NCI-H69 (cell line): Measurements from ENCODE around the gene TMEM150B.
A peak's percentile ranks its signal among the peaks of the same experiment; 100 is the strongest.

ENCODE experiments used
- DNase-seq: peaks from one replicate; lab custom pipeline; 2025; lab: John Stamatoyannopoulos, UW

TMEM150B gene, protein sequence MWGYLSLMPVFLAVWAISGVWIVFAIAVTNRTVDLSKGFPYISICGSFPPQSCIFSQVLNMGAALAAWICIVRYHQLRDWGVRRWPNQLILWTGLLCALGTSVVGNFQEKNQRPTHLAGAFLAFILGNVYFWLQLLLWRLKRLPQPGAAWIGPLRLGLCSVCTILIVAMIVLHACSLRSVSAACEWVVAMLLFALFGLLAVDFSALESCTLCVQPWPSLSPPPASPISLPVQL

DNA sequence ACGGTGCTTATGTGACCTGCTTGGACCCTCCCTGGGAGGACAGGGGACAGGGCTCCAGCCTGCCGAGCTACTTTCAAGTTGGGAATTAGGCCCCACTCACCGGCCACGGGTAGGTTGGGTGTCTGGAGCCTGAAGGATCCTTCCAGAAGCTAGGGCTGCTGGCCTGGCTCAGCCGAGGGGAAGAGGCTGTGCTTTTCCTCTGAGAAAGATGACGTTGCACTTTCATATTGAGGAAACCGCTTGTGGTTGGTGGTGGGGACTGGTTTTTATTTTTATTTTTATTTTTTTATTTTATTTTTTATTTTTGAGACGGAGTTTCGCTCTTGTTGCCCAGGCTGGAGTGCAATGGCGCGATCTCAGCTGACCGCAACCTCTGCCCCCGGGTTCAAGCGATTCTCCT lies at the start of gene TMEM150B:
TSS of gene TMEM150B (minus strand) at position 170 of the 400 bp plus-strand sequence. CDS start 4,305 bp downstream, outside the sequence.
- DNase-seq = no peak

- DNase-seq = peak; percentile 37
These were observed 49.0 kb upstream of the TMEM150B start for GRCh38 chr19:55373993-55374757.

DNA sequence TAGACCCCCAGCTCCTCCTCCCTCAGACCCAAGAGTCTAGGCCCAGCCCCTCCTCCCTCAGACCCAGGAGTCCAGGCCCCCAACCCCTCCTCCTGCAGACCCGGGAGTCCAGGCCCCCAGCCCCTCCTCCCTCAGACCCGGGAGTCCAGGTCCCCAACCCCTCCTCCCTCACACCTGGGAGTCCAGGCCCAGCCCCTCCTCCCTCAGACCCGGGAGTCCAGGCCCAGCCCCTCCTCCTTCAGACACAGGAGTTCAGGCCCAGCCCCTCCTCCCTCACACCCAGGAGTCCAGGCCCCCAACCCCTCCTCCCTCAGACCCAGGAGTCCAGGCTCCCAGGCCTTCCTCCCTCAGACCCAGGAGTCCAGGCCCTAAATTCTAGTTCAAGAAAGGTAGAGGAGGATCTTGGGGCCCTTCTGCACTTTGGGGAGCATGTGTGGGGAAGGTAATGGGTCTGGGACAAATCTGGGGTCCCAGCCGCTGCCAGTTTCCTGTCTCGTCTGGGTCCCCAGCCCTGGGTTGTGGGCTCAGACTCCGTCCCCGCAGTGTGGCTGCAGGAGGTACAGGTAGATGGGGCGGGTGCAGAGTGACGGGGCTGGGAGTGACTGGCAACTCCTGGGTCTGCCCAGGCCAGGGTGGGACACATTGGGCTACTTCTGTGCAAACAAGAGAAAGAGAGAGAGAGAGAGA lies 48.3 kb upstream of the TMEM150B start:
- DNase-seq = no peak

GRCh38 chr19:55372316-55373081 lies 47.4 kb upstream of the TMEM150B start:
- DNase-seq = no peak

DNA sequence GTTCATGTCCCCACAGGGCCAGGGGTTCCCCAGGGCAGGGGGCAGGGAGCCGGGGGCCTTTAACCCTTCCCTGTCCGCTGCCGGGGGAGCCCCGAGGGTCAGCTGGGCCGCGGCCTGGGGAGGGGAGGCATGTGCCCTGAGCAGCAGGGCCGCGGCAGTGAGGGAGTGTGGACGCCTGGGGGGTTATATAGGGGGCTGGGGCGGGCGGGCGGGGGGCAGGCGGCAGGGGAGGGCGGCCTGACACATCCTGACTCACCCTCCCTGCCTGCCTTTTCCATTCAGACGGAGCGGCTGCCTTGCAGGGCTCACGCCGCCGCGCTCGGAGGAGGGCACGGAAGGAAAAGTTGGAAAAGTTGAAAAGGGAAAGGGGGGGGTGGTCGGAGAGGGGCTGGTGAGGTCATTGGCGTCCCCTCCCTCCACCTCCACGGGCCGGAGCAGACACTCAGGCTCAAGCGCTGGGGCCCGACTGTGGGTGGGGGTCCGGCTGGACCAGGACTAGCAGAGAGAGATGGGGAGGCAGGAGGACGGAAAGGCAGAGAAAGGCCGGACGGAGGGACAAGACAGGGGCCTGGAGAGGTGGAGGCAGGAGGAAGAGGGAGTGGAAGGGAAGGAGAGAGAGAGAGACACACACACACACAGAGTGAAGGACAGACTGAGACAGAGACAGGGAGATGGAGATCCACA lies 45.3 kb upstream of the TMEM150B start, which contains the start of gene IL11:
TSS of gene IL11 (minus strand) at position 159 of the 684 bp plus-strand sequence. CDS start at position 6, 153 bp downstream.
- DNase-seq = no peak

GRCh38 chr19:55369653-55370304 lies 44.6 kb upstream of the TMEM150B start:
- DNase-seq = peak; percentile 81

- DNase-seq = peak; percentile 50
These were observed 43.8 kb upstream of the TMEM150B start for GRCh38 chr19:55368701-55369563.

DNA sequence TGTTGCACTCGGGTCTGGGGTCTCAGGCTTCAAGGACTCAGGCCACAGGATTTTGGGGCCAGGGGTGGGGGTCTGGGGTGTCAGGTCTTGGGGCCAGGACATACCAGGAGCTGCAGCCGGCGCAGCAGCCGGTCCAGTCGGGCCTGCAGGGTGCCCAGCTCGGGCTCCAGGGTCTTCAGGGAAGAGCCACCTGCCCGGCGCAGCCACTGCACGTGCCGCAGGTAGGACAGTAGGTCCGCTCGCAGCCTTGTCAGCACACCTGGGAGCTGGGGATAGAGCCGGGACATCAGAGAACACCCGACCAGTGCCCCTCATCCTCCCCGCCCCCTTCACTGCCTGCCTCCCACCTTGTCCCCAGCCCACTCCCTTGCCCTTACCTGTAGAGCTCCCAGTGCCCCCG lies 43.0 kb upstream of the TMEM150B start:
- no peak for DNase-seq

DNA sequence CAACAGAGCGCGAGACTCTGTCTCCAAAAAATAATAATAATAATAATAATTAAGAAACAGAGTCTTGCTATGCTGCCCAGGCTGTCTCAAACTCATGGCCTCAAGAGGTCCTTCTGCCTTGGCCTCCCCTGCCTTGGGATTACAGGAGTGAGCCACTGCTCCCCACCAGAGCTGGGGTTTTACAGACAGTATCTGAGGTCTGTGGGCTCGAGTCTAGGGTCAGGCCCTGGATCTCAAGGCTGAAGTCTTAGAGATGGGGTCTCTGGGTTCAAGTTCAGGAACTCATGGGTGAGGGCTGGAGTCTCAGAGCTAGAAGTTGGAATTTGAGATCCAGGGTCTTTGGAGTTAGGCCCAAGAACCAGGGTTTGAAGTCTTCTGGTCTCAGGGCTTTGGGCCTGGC lies 41.6 kb upstream of the TMEM150B start:
- no peak for DNase-seq

DNA sequence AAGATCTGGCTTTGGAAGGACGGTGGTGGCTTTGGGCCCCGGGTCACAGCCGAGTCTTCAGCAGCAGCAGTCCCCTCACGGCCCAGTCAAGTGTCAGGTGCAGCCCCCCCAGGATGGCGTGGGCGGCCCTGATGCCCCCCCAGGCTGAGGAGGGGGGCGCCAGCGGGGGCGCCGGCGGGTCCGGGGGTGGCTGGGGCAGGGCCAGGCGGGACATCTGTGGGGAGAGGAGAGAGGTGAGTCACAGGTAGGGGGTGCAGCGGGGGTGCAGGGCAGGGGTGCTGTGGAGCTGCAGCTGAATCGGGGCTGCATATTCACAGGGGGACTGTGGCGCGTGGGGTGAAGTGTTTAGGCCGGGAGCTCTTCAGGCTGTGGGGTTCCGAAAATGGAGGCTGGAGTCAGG lies 40.8 kb upstream of the TMEM150B start:
- no peak for DNase-seq

GRCh38 chr19:55365245-55365644 lies 40.1 kb upstream of the TMEM150B start:
- DNase-seq = no peak

DNA sequence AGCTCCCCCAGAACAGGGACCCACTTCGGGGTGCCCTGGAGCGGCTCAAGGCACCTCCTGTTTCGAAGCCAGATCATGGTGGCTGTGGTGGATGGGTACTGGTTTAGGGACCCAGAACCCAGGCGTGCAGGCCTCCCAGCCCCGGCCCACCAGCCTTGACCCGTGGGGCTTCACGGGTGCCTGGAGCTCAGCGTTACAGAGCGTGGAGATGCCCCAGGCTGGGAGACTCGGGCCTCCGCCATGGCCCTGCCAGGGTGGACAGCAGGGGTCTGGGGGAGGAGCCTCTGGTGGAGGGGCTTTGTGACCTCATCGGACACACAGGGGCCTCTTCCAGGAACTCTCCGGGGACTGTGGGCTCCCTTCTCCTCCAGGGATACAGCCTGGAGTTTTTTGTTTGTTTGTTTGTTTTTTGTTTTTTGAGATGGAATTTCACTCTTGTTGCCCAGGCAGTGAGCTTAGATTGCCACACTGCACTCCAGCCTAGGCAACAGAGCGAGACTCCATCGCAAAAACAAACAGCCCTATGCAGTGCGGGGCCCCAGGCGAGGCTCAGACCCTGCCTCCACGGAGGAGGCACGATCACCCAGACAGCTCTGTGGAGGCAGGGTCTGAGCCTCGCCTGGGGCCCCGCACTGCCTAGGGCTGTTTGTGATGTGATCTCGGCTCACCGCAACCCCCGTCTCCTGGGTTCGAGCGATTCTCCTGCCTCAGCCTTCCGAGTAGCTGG lies 38.0 kb upstream of the TMEM150B start, which contains the start of gene GARIN5B:
TSS of gene GARIN5B (minus strand) at position 271 of the 727 bp plus-strand sequence. CDS start at position 77, 194 bp downstream.
- DNase-seq = no peak

DNA sequence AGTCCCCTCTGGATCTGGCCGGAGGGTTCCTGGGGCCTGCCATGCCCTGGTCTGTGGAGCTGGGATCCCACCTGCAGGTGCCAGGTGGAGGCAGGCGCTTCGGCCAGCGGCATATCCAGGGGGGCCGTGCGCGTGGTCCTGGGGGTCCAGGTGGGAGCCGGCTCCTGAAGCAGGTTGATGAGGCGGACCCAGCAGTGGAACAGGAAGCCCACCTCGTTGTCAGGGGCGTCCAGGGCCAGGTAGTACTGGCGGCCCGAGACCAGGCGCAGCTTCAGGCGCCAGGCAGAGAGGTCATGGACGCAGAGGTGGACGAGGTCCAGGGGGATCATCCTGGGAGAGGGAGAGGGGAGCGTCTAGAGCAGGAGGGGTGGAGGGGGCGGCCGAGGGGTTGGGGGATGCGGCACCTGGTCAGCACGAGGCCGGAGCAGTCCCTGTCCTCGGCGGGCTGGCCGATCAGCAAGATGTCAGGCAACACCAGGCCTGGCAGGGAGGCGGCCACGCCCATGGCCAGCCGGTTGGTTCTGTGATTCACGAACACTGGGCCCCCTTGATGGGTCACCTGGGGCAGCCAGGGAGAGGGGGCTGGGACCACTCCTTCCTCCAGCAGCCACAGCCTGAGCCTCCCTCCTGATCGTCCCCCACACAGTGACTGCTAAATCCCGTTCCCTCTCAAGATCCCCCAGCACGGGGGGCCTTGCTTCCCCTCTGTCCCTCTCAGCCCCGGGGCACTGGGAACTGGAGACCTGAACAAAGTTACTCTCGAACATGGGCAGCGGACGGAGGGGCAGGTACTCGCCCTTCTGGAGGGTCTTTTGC lies 37.2 kb upstream of the TMEM150B start:
- no peak for DNase-seq

DNA sequence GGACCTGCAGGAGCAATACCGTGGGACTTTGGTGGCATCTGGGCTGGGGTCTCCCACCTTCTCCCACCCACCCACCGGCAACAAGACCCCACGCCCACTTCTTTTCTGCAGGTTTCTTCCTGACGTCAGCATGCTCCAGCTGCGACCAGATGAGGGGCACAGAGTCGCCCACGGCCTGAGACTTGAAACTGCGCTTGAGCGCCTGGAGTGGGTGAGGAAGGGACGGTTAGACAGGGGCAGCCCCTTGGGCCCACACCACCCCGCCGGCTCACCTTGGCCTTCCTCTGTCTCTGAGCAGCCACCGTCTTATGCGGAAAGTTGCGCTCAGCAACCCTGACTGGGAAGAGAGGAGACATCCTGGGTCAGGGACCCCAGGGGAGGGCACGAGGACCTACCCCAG lies 35.8 kb upstream of the TMEM150B start:
- no peak for DNase-seq

DNA sequence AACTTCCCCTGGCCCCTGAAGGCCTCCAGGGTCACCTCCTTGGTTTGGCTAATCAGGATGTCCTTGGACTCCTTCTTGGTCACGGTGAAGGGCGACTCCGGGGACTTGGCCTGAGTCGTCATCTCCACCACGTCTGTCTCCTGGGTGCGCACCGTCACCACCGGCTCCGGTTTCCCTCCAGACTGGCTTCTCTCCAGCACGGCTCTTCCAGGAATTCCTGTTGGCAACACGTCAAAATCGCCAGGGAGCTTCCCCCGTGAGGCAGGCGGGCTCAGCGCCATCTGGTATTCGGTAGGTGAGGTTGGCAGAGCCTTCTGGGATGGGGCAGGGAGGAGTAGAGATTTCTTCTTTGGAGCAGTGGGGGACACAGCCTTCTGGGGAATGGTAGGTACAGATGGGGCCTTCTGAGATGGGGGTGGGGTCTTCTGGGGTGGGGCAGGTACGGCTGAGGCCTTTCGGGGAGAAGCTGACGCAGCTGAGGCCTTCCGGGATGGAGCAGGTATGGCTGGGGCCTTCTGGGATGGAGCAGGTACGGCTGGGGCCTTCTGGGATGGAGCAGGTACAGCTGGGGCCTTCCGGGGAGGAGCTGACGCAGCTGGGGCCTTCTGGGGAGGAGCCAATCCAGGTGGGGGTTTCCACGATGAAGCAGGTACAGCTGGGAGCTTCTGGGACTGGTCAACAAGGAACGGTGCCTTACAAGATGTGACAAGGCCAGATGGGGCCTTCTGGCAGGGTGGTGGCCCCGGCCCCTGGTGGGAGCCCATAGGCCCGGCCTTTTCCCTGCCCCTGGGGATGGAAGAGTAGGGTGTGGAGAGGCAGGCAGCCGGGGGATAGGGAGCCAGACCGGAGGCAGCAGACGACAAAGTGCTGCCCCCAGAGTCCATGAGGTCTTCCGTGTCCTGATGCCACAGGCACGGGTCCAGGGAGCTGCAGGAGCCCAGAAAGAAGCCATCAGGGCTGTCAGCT lies 34.1 kb upstream of the TMEM150B start:
- peak; percentile 93 for DNase-seq

GRCh38 chr19:55358493-55358892 lies 33.4 kb upstream of the TMEM150B start:
- no peak for DNase-seq

GRCh38 chr19:55355213-55355821 lies 30.2 kb upstream of the TMEM150B start:
- DNase-seq = peak; percentile 78
